Kidney (tissue), 14 donors: Measurements from ENCODE around the gene EML5. TPM values are rescaled to one million over a fixed set of nuclear protein-coding genes. Genes with fewer than 3 reads are reported as not detected.

Experiments
- DNase-seq, 5 donors: peaks; one replicate each; pipeline ENCODE4 v3.0.0-alpha.2; 2013 to 2020
- FAIRE-seq: peaks from 2 replicates; lab custom pipeline; 2012; peaks lifted over from hg19 to GRCh38; lab: Jason Lieb, UNC
- H3K27ac ChIP-seq, 2 donors: one replicate each; pipeline ENCODE4 v1.7.0; 2013; ENCODE audit warnings: low read depth in 2 of 2, low read length in 2 of 2, inconsistent platforms in 1 of 2
- H3K27me3 ChIP-seq: one replicate; pipeline ENCODE4 v1.7.1; 2013; ENCODE audit warnings: low read length, inconsistent platforms; ENCODE audit not compliant: control insufficient read depth, insufficient read depth
- H3K36me3 ChIP-seq, 3 donors: one replicate each; pipeline versions ENCODE4 v1.7.0 to v1.7.1; 2013; ENCODE audit warnings: low read length in 3 of 3, control low read depth in 1 of 3, inconsistent platforms in 1 of 3; ENCODE audit not compliant: insufficient read depth in 3 of 3, control insufficient read depth in 2 of 3
- H3K4me1 ChIP-seq, 3 donors: one replicate each; pipeline versions ENCODE4 v1.7.0 to v1.7.1; 2013; ENCODE audit warnings: low read length in 3 of 3, inconsistent platforms in 1 of 3, low read depth in 1 of 3; ENCODE audit not compliant: control insufficient read depth in 2 of 3, insufficient read depth in 2 of 3
- H3K4me3 ChIP-seq, 3 donors: one replicate each; pipeline versions ENCODE4 v1.7.0 to v1.8.1; 2013; ENCODE audit warnings: low read length in 3 of 3, control low read depth in 1 of 3, inconsistent platforms in 1 of 3
- H3K9ac ChIP-seq, 3 donors: one replicate each; pipeline versions ENCODE4 v1.7.0 to v1.7.1; 2013; ENCODE audit warnings: low read length in 3 of 3, control low read depth in 1 of 3, inconsistent platforms in 1 of 3
- H3K9me3 ChIP-seq, 3 donors: one replicate each; pipeline versions ENCODE4 v1.7.0 to v1.7.1; 2013; ENCODE audit warnings: low read length in 3 of 3, control low read depth in 1 of 3, inconsistent platforms in 1 of 3; ENCODE audit not compliant: control insufficient read depth in 2 of 3, insufficient read depth in 1 of 3
- CTCF ChIP-seq: IDR thresholded peaks from 3 replicates; pipeline ENCODE4 v1.5.1; 2012; ENCODE audit warnings: mild to moderate bottlenecking, moderate library complexity, borderline replicate concordance; ENCODE audit not compliant: insufficient read depth; ENCODE audit errors: extremely low read depth
- intact Hi-C: fragments of 100-400 bp; cut with DNase I; formaldehyde crosslinking; loops from one replicate; pipeline ENCODE4 v1.11.1; 2022
- polyA plus RNA-seq: library from polyadenylated mRNA; stranded (reverse); fragments of 350-450 nt; fragmentation: Illumina TruSeq; extraction: RNeasy Lipid Tissue Mini Kit (QIAGEN cat#74804); gene quantifications from one replicate; pipeline ENCODE4 v1.2.3, GENCODE V29; 2014; ENCODE audit warnings: low read depth, low replicate concordance; ENCODE audit not compliant: insufficient read depth
- total RNA-seq: library from RNA; stranded (reverse); fragmentation: NEBNext Ultra II Directional; extraction: Animal tissue kit (Norgen Biotek cat#: 25700); gene quantifications from one replicate; pipeline ENCODE4 v1.2.1, GENCODE V29; 2021
- donor health status: control.
- donor health status: control.
- donor health status: control.
- donor health status: control.
- donor health status: control.
- donor health status: DM: yes; HTN: yes; CAD: no.
- donor health status: Normal renal cell carcinoma (clear cell type).

Gene EML5
- total and polyA plus RNA-seq, 2 donors from 2014 or later, result 0.26 to 2.8 TPM

GRCh38 chr14:88840926-88841325 lies 48.2 kb upstream of the EML5 start:
- Histone ChIP-seq H3K27ac (no peak overlapping the region), H3K4me3 (no peak overlapping the region), H3K9ac (no peak overlapping the region), H3K9me3 (no peaks in the 10 kb centered on the region), H3K36me3 (no peaks in the 10 kb centered on the region), H3K4me1 (no peaks in the 10 kb centered on the region), H3K27me3 (no peaks in the 10 kb centered on the region)
- FAIRE-seq (no peak), DNase-seq (no peak)
- intact Hi-C loops, result no loop called here
- no peak for TF ChIP-seq CTCF

GRCh38 chr14:88838015-88838414 lies 45.3 kb upstream of the EML5 start:
- no peak for DNase-seq
- H3K4me3 ChIP-seq, result no peak overlapping the region
- H3K27ac ChIP-seq, result no peak overlapping the region
- no peak for FAIRE-seq
- no peaks in the 10 kb centered on the region for H3K27me3 ChIP-seq
- no peaks in the 10 kb centered on the region for H3K36me3 ChIP-seq
- intact Hi-C loops, result no loop called here
- no peak for TF ChIP-seq CTCF
- no peak overlapping the region for H3K9ac ChIP-seq
- no peaks in the 10 kb centered on the region for H3K9me3 ChIP-seq
- peaks cover 0 to 5% (median 0%) of the 10 kb centered on the region in 3 donors for H3K4me1 ChIP-seq

- FAIRE-seq (no peak), DNase-seq (no peak)
- H3K4me3 ChIP-seq, result no peak overlapping the region
- no peaks in the 10 kb centered on the region for H3K27me3 ChIP-seq
- H3K4me1 ChIP-seq, result peaks cover 0 to 5% (median 0%) of the 10 kb centered on the region in 3 donors
- TF ChIP-seq CTCF, result no peak
- intact Hi-C loops, result no loop called here
- H3K9me3 ChIP-seq, result no peaks in the 10 kb centered on the region
- H3K9ac ChIP-seq, result no peak overlapping the region
- H3K27ac ChIP-seq, result no peak overlapping the region
- H3K36me3 ChIP-seq, result no peaks in the 10 kb centered on the region
These were observed 44.7 kb upstream of the EML5 start for GRCh38 chr14:88837495-88837894.

- Histone ChIP-seq H3K27ac (no peak overlapping the region), H3K9me3 (no peaks in the 10 kb centered on the region), H3K4me1 (peaks cover 0 to 5% (median 0%) of the 10 kb centered on the region in 3 donors), H3K36me3 (no peaks in the 10 kb centered on the region), H3K4me3 (no peak overlapping the region), H3K9ac (no peak overlapping the region), H3K27me3 (no peaks in the 10 kb centered on the region)
- TF ChIP-seq CTCF, result no peak
- FAIRE-seq (no peak), DNase-seq (peak in 1 of 5 donors; percentile 9)
- intact Hi-C loops, result no loop called here
These were observed 42.9 kb upstream of the EML5 start for GRCh38 chr14:88835661-88836060.
